IMR-90 (cell line): ENCODE data around the gene TRABD2A. TPM values are rescaled to one million over a fixed set of nuclear protein-coding genes. Genes with fewer than 3 reads are reported as not detected.

Experiments
- ATAC-seq: fragments of 200-7000 bp; cut with Tn5 transposase; 2 replicates; pipeline ENCODE4 v1.9.1; 2020; ENCODE audit warnings: low read depth, mild to moderate bottlenecking, moderate library complexity
- BruUV-seq: library from RNA; stranded (reverse); fragments of 400-500 nt; replicated peaks from 2 replicates; lab custom pipeline; 2021; lab: Mats Ljungman, UMichigan
- CTCF ChIA-PET: fragments of 300-600 bp; formaldehyde crosslinking; extraction: SDS; loops from one replicate; lab custom pipeline; 2021; ENCODE audit warnings: antibody characterized with exemption; lab: Yijun Ruan, JAX
- POLR2A ChIA-PET: fragments of 300-600 bp; sonication (Branson Sonifier 250); formaldehyde crosslinking; loops from one replicate; lab custom pipeline; 2022; ENCODE audit warnings: antibody characterized with exemption; ENCODE audit not compliant: unreplicated experiment; lab: Charles Lee
- DNase-seq: peaks from one replicate; pipeline ENCODE4 v3.0.0; 2013
- H2AFZ ChIP-seq: replicated peaks from 2 replicates; pipeline ENCODE3; 2013; ENCODE audit warnings: low read length, mild to moderate bottlenecking; ENCODE audit not compliant: poor library complexity
- H2AK5ac ChIP-seq: 2 replicates; pipeline ENCODE4 v1.6.1; 2013; ENCODE audit warnings: low read depth, low read length, inconsistent platforms
- H2AK9ac ChIP-seq: replicated peaks from 2 replicates; pipeline ENCODE3; 2013; ENCODE audit warnings: mild to moderate bottlenecking, low read depth, low read length, moderate library complexity; ENCODE audit not compliant: poor library complexity
- H2BK120ac ChIP-seq: 2 replicates; pipeline ENCODE4 v1.6.1; 2013; ENCODE audit warnings: low read depth, low read length, inconsistent platforms
- H2BK15ac ChIP-seq: 3 replicates; pipeline ENCODE4 v1.6.1; 2013; ENCODE audit warnings: low read depth, low read length, inconsistent platforms
- H2BK20ac ChIP-seq: 2 replicates; pipeline ENCODE4 v1.6.1; 2013; ENCODE audit warnings: low read depth, mild to moderate bottlenecking, inconsistent platforms, low read length, moderate library complexity
- H2BK5ac ChIP-seq: 2 replicates; pipeline ENCODE4 v1.6.1; 2013; ENCODE audit warnings: mild to moderate bottlenecking, low read depth, low read length, inconsistent platforms; ENCODE audit not compliant: poor library complexity, severe bottlenecking
- H3K14ac ChIP-seq: replicated peaks from 2 replicates; pipeline ENCODE4 v1.6.1; 2013; ENCODE audit warnings: low read depth, low read length, inconsistent platforms
- H3K18ac ChIP-seq: 2 replicates; pipeline ENCODE4 v1.6.1; 2013; ENCODE audit warnings: low read depth, low read length, control low read depth
- H3K23ac ChIP-seq: 2 replicates; pipeline ENCODE4 v1.6.1; 2013; ENCODE audit warnings: low read depth, low read length, inconsistent platforms
- H3K27ac ChIP-seq: 2 replicates; pipeline ENCODE4 v1.5.1; 2013; ENCODE audit warnings: mild to moderate bottlenecking, control low read depth, low read length; ENCODE audit not compliant: insufficient read depth
- H3K27me3 ChIP-seq: 2 replicates; pipeline ENCODE4 v1.6.1; 2013; ENCODE audit warnings: low read length; ENCODE audit not compliant: control insufficient read depth, insufficient read depth
- H3K36me3 ChIP-seq: 2 replicates; pipeline ENCODE4 v1.6.1; 2013; ENCODE audit warnings: low read length, mixed read lengths; ENCODE audit not compliant: control insufficient read depth, insufficient read depth
- H3K4ac ChIP-seq: 2 replicates; pipeline ENCODE4 v1.6.1; 2013; ENCODE audit warnings: low read depth, low read length, inconsistent platforms
- H3K4me1 ChIP-seq: 2 replicates; pipeline ENCODE4 v1.6.1; 2013; ENCODE audit warnings: low read length, mixed read lengths; ENCODE audit not compliant: control insufficient read depth, insufficient read depth
- H3K4me2 ChIP-seq: 2 replicates; pipeline ENCODE4 v1.6.1; 2013; ENCODE audit warnings: low read depth, mild to moderate bottlenecking, control low read depth, low read length, moderate library complexity
- H3K4me3 ChIP-seq: 2 replicates; pipeline ENCODE4 v1.5.1; 2013; ENCODE audit warnings: low read depth, mild to moderate bottlenecking, control low read depth, low read length, moderate library complexity; ENCODE audit not compliant: insufficient read depth
- H3K56ac ChIP-seq: 2 replicates; pipeline ENCODE4 v1.6.1; 2013; ENCODE audit warnings: low read length, inconsistent platforms; ENCODE audit not compliant: insufficient read depth; ENCODE audit errors: extremely low read depth
- H3K79me1 ChIP-seq, 2 experiments: 2 replicates each; pipeline ENCODE4 v1.6.1; 2013; ENCODE audit warnings: low read length in 2 of 2, inconsistent platforms in 1 of 2, low read depth in 1 of 2
- H3K9ac ChIP-seq: 2 replicates; pipeline ENCODE4 v1.6.1; 2013; ENCODE audit warnings: low read depth, low read length, control low read depth
- H3K9me1 ChIP-seq: 2 replicates; pipeline ENCODE4 v1.6.1; 2013; ENCODE audit warnings: low read length, inconsistent platforms; ENCODE audit not compliant: insufficient read depth
- H3K9me3 ChIP-seq: 2 replicates; pipeline ENCODE4 v1.6.1; 2013; ENCODE audit warnings: low read length; ENCODE audit not compliant: control insufficient read depth, insufficient read depth
- H4K20me1 ChIP-seq: 2 replicates; pipeline ENCODE4 v1.6.1; 2013; ENCODE audit warnings: low read length, inconsistent platforms; ENCODE audit not compliant: insufficient read depth
- H4K5ac ChIP-seq: 2 replicates; pipeline ENCODE4 v1.6.1; 2013; ENCODE audit warnings: mild to moderate bottlenecking, low read depth, low read length, control low read depth
- H4K8ac ChIP-seq, 2 experiments: 2 replicates each; pipeline ENCODE4 v1.6.1; 2013; ENCODE audit warnings: low read depth in 2 of 2, low read length in 2 of 2, control low read depth in 1 of 2, inconsistent platforms in 1 of 2
- H4K91ac ChIP-seq: 2 replicates; pipeline ENCODE4 v1.6.1; 2013; ENCODE audit warnings: low read depth, low read length, inconsistent platforms; ENCODE audit not compliant: insufficient read depth
- ELK1 ChIP-seq: fragments of 150-350 bp; IDR thresholded peaks from 2 replicates; pipeline ENCODE4 v1.6.1; 2016; ENCODE audit warnings: low read depth, mild to moderate bottlenecking, low read length, moderate library complexity, borderline replicate concordance
- MAFK ChIP-seq: IDR thresholded peaks from 2 replicates; pipeline ENCODE4 v1.6.1; 2012; ENCODE audit warnings: low read depth, low read length, improper control_type of control experiment
- MXI1 ChIP-seq: IDR thresholded peaks from 2 replicates; pipeline ENCODE4 v1.6.1; 2012; ENCODE audit warnings: low read depth, mild to moderate bottlenecking, low read length, moderate library complexity, borderline replicate concordance
- WGBS, 2 experiments: methylation state at CpG; one replicate each; pipeline versions ENCODE4 v1.1.5 to v1.1.7; 2013; ENCODE audit warnings: missing lambda C conversion rate in 2 of 2; ENCODE audit not compliant: insufficient read length in 1 of 2; ENCODE audit errors: extremely low coverage in 2 of 2; 5-methylcytosine and 5-hydroxymethylcytosine counted together
- dilution Hi-C: fragments of 300-500 bp; cut with HindIII; formaldehyde crosslinking; loops from one replicate; pipeline ENCODE4 v1.14.3; 2018; ENCODE audit warnings: low sequenced_read_pairs; ENCODE audit not compliant: unreplicated experiment
- in situ Hi-C: fragments of 300-500 bp; cut with MboI; formaldehyde crosslinking; loops from 3 replicates; pipeline ENCODE4 v1.14.3; 2019; ENCODE audit warnings: low sequenced_read_pairs, inconsistent platforms, mixed read lengths
- intact Hi-C: fragments of 100-400 bp; cut with micrococcal nuclease; formaldehyde crosslinking; loops from 2 replicates; pipeline ENCODE4 v1.10.0; 2022
- polyA plus RNA-seq, 3 experiments: library from polyadenylated mRNA; depleted of rRNA; stranded (reverse); fragments of >200 nt; gene quantifications; 2 replicates each; pipeline ENCODE4 v1.2.3, GENCODE V29; 2012; ENCODE audit warnings: low replicate concordance in 1 of 3
- total RNA-seq: library from RNA; depleted of rRNA; stranded (reverse); fragments of >200 nt; gene quantifications from 2 replicates; pipeline ENCODE4 v1.2.3, GENCODE V29; 2012

Gene TRABD2A
- total and polyA plus RNA-seq, 2 of the 4 experiments (the other 2 are of a cell fraction): 17.6 to 20.3 TPM

GRCh38 chr2:84891355-84892010 lies 10.6 kb upstream of the TRABD2A start:
- intact Hi-C loops: no loop called here
- no peak overlapping the region for H2BK120ac ChIP-seq
- ChIA-PET POLR2A (no interaction called here), CTCF (interaction anchor here (2.7 kb wide), 1 partner anchor 35 kb away, joined by 8 read pairs; no protein-coding TSS in a partner anchor)
- no peak overlapping the region for H2BK5ac ChIP-seq
- H3K36me3 ChIP-seq: no peaks in the 10 kb centered on the region
- H3K9ac ChIP-seq: no peak overlapping the region
- H3K4me1 ChIP-seq: peaks cover 15% of the 10 kb centered on the region
- H2AFZ ChIP-seq: peak overlapping the region; percentile 5
- dilution Hi-C loops: no loop called here
- H4K91ac ChIP-seq: no peak overlapping the region
- no peak overlapping the region for H3K14ac ChIP-seq
- peaks cover 0 to 12% of the 10 kb centered on the region in 2 experiments; a peak in 2 of 4 replicates for H3K79me1 ChIP-seq
- no peak overlapping the region for H3K4ac ChIP-seq
- TF ChIP-seq ELK1 (no peak), MAFK (no peak), MXI1 (no peak)
- H4K5ac ChIP-seq: no peak overlapping the region
- no peaks in the 10 kb centered on the region for H4K20me1 ChIP-seq
- H4K8ac ChIP-seq: no peak overlapping the region
- H3K27me3 ChIP-seq: no peaks in the 10 kb centered on the region
- DNase-seq (no peak), ATAC-seq (no peak)
- no CpG with 5 or more reads among the region's 12 CpGs for WGBS, 2 experiments
- no peak overlapping the region for H3K4me3 ChIP-seq
- BruUV-seq: no TSS peak
- H3K27ac ChIP-seq: no peak overlapping the region
- H3K18ac ChIP-seq: no peak overlapping the region
- no peak overlapping the region for H2AK9ac ChIP-seq
- H2BK15ac ChIP-seq: no peak overlapping the region
- H3K9me3 ChIP-seq: no peaks in the 10 kb centered on the region
- peaks cover 18% of the 10 kb centered on the region for H3K9me1 ChIP-seq
- H3K56ac ChIP-seq: no peak overlapping the region
- no peak overlapping the region for H3K4me2 ChIP-seq
- no peak overlapping the region for H2BK20ac ChIP-seq
- H2AK5ac ChIP-seq: no peak overlapping the region
- in situ Hi-C loops: no loop called here
- no peak overlapping the region for H3K23ac ChIP-seq
